OCI-LY1 (cell line): Measurements from ENCODE around the gene SSPN.

Experiments
- H2AFZ ChIP-seq: fragments of 200-600 bp; sonication (generic), shearing (Covaris generic); 2 replicates; pipeline ENCODE4 v1.6.0; 2014; ENCODE audit warnings: antibody characterized with exemption, mild to moderate bottlenecking, low read length
- H3F3A ChIP-seq: fragments of 200-600 bp; sonication (generic), shearing (Covaris generic); 2 replicates; pipeline ENCODE4 v1.6.0; 2014; ENCODE audit warnings: mild to moderate bottlenecking, antibody characterized with exemption, low read length, moderate library complexity; ENCODE audit not compliant: insufficient read depth
- H3K27ac ChIP-seq: fragments of 200-600 bp; sonication (generic); 2 replicates; pipeline ENCODE4 v1.5.1; 2014; ENCODE audit warnings: low read length, mixed run types, mild to moderate bottlenecking, low read depth; ENCODE audit not compliant: poor library complexity, severe bottlenecking
- H3K27me3 ChIP-seq: fragments of 200-600 bp; sonication (generic); 2 replicates; pipeline ENCODE4 v1.6.0; 2014; ENCODE audit warnings: antibody characterized with exemption, mild to moderate bottlenecking, low read length, moderate library complexity; ENCODE audit not compliant: insufficient read depth
- H3K36me3 ChIP-seq: fragments of 200-600 bp; sonication (generic); 2 replicates; pipeline ENCODE4 v1.6.1; 2014; ENCODE audit warnings: mild to moderate bottlenecking, antibody characterized with exemption, low read length, moderate library complexity, mixed read lengths; ENCODE audit not compliant: insufficient read depth
- H3K4me1 ChIP-seq: fragments of 200-600 bp; sonication (generic); 2 replicates; pipeline ENCODE4 v1.5.1; 2014; ENCODE audit warnings: mild to moderate bottlenecking, low read length, moderate library complexity; ENCODE audit not compliant: insufficient read depth, severe bottlenecking
- H3K4me2 ChIP-seq: fragments of 200-600 bp; sonication (generic), shearing (Covaris generic); 2 replicates; pipeline ENCODE4 v1.6.1; 2014; ENCODE audit warnings: low read length
- H3K4me3 ChIP-seq: fragments of 200-600 bp; sonication (generic); 2 replicates; pipeline ENCODE4 v1.5.1; 2014; ENCODE audit warnings: low read length, low read depth, mild to moderate bottlenecking, mixed read lengths; ENCODE audit not compliant: poor library complexity, severe bottlenecking
- H3K79me2 ChIP-seq: fragments of 200-600 bp; shearing (Covaris generic); 2 replicates; pipeline ENCODE4 v1.6.1; 2016; ENCODE audit warnings: mixed run types, low read length, mixed read lengths; ENCODE audit not compliant: insufficient read depth
- H3K9ac ChIP-seq: fragments of 200-600 bp; sonication (generic), shearing (Covaris generic); 2 replicates; pipeline ENCODE4 v1.6.1; 2014; ENCODE audit warnings: mild to moderate bottlenecking, low read length, mixed read lengths
- H3K9me2 ChIP-seq: fragments of 200-600 bp; sonication (generic), shearing (Covaris generic); 2 replicates; pipeline ENCODE4 v1.6.1; 2014; ENCODE audit warnings: low read depth, mild to moderate bottlenecking, low read length, mixed read lengths
- H3K9me3 ChIP-seq: fragments of 200-600 bp; shearing (Covaris generic); 2 replicates; pipeline ENCODE4 v1.6.1; 2014; ENCODE audit warnings: low read length, mixed read lengths
- H4K20me1 ChIP-seq: fragments of 200-600 bp; sonication (generic), shearing (Covaris generic); 2 replicates; pipeline ENCODE4 v1.6.0; 2016; ENCODE audit warnings: mild to moderate bottlenecking, low read length; ENCODE audit not compliant: insufficient read depth
- EZH2 ChIP-seq: fragments of 200-600 bp; sonication (generic), shearing (Covaris generic); IDR thresholded peaks from 2 replicates; pipeline ENCODE4 v1.8.0; 2017; ENCODE audit warnings: borderline replicate concordance, mixed run types, mild to moderate bottlenecking, antibody characterized with exemption, low read length, moderate library complexity, mixed read lengths
- TF ChIP-seq, protein P1 (sequence below): fragments of 200-600 bp; sonication (generic), shearing (Covaris generic); IDR thresholded peaks from 2 replicates; pipeline ENCODE4 v1.5.1; 2017; ENCODE audit warnings: mild to moderate bottlenecking, antibody characterized with exemption, low read length, moderate library complexity, mixed read lengths

Gene SSPN

DNA sequence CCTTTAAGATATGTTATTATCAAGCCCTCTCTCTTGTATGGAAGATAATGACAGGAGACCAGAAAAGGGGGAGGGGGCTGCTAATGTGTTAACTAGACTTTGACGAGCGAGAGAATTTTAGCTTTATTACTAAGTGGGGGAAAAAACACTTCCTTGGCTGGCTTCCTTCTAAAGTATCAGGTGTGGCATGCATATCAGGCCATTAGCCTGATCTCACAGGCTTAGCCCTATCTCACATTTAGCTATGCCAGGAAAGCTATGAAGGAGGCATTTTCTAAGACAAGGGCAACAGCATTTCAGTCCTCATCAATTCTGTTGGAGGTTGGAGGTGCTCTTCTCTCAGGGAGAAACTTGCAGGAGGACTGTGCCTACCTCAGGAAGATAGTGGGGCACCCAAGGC lies 9.9 kb downstream of the SSPN start:
- no peaks in the 10 kb centered on the region for H3K79me2 ChIP-seq
- H2AFZ ChIP-seq: no peak overlapping the region
- no peaks in the 10 kb centered on the region for H3K36me3 ChIP-seq
- no peak overlapping the region for H3K4me2 ChIP-seq
- H3K27ac ChIP-seq: no peak overlapping the region
- no peaks in the 10 kb centered on the region for H3K4me1 ChIP-seq
- no peak overlapping the region for H3K9ac ChIP-seq
- no peaks in the 10 kb centered on the region for H4K20me1 ChIP-seq
- no peaks in the 10 kb centered on the region for H3F3A ChIP-seq
- H3K9me2 ChIP-seq: no peaks in the 10 kb centered on the region
- no peaks in the 10 kb centered on the region for H3K9me3 ChIP-seq
- H3K27me3 ChIP-seq: no peaks in the 10 kb centered on the region
- TF ChIP-seq, protein P1, sequence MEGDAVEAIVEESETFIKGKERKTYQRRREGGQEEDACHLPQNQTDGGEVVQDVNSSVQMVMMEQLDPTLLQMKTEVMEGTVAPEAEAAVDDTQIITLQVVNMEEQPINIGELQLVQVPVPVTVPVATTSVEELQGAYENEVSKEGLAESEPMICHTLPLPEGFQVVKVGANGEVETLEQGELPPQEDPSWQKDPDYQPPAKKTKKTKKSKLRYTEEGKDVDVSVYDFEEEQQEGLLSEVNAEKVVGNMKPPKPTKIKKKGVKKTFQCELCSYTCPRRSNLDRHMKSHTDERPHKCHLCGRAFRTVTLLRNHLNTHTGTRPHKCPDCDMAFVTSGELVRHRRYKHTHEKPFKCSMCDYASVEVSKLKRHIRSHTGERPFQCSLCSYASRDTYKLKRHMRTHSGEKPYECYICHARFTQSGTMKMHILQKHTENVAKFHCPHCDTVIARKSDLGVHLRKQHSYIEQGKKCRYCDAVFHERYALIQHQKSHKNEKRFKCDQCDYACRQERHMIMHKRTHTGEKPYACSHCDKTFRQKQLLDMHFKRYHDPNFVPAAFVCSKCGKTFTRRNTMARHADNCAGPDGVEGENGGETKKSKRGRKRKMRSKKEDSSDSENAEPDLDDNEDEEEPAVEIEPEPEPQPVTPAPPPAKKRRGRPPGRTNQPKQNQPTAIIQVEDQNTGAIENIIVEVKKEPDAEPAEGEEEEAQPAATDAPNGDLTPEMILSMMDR: no peak
- no peak for TF ChIP-seq EZH2
- no peak overlapping the region for H3K4me3 ChIP-seq

GRCh38 chr12:26205941-26206340 lies 10.6 kb downstream of the SSPN start:
- no peaks in the 10 kb centered on the region for H3K9me2 ChIP-seq
- no peak overlapping the region for H3K9ac ChIP-seq
- no peaks in the 10 kb centered on the region for H3K79me2 ChIP-seq
- TF ChIP-seq, protein P1: no peak
- no peak for TF ChIP-seq EZH2
- H3K36me3 ChIP-seq: no peaks in the 10 kb centered on the region
- no peak overlapping the region for H3K27ac ChIP-seq
- H3K4me1 ChIP-seq: no peaks in the 10 kb centered on the region
- no peaks in the 10 kb centered on the region for H3F3A ChIP-seq
- no peak overlapping the region for H2AFZ ChIP-seq
- H3K4me2 ChIP-seq: no peak overlapping the region
- no peaks in the 10 kb centered on the region for H4K20me1 ChIP-seq
- no peak overlapping the region for H3K4me3 ChIP-seq
- no peaks in the 10 kb centered on the region for H3K27me3 ChIP-seq
- no peaks in the 10 kb centered on the region for H3K9me3 ChIP-seq

GRCh38 chr12:26211331-26211730 lies 16.0 kb downstream of the SSPN start:
- Histone ChIP-seq H3K4me2 (no peak overlapping the region), H3K27me3 (no peaks in the 10 kb centered on the region), H3K27ac (no peak overlapping the region), H3K36me3 (no peaks in the 10 kb centered on the region), H3K4me3 (no peak overlapping the region), H3K9me3 (no peaks in the 10 kb centered on the region), H3K9me2 (no peaks in the 10 kb centered on the region), H2AFZ (no peak overlapping the region), H3K4me1 (no peaks in the 10 kb centered on the region), H4K20me1 (no peaks in the 10 kb centered on the region), H3F3A (no peaks in the 10 kb centered on the region), H3K79me2 (no peaks in the 10 kb centered on the region), H3K9ac (no peak overlapping the region)
- TF ChIP-seq EZH2: no peak
- TF ChIP-seq, protein P1: no peak
